Measurements from ENCODE around the gene MBNL1. TPM values are rescaled to one million over a fixed set of nuclear protein-coding genes. Genes with fewer than 3 reads are reported as not detected.
"Not testable (repeated sequence)": the region's sequence is repeated elsewhere in the genome, so short reads cannot be mapped to it uniquely, and the experiment has no call there.

The MBNL1 gene
- total and polyA plus RNA-seq, 2 donors (not counting 3 experiments of a cell fraction or from before 2014, with no cell fraction given), result 179 to 362 TPM

DNA sequence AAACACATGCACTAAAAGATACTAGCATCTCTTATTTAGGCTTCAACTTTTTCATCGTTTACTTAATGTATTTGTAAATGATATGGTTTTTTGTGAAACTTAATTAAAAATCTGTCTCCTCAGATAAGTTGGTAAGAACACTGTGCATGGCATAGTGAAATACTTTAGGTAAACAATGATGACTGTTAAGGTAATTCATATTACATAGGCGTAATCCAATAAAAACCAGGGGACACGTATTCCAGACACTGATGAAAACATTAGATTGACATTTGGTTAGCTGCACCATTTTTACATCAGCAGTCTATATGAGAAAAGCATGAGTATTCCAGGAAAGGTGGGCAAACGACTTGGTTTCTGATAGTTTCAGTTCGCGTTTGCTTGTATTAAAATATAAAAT is 170.0 kb downstream of the MBNL1 start:
- H3K9me3 ChIP-seq (replicated peaks; ENCODE audit: control insufficient read depth, insufficient read depth, low read length), result no peaks in the 10 kb centered on the region
- CTCF ChIA-PET, result no interaction called here
- H3K27me3 ChIP-seq (ENCODE audit: control insufficient read depth in 2 of 2, insufficient read depth in 2 of 2, low read length in 2 of 2), result no peaks in the 10 kb centered on the region
- no peak overlapping the region for H3K27ac ChIP-seq (ENCODE audit: insufficient read depth, low read depth, low read length)
- H3K9ac ChIP-seq (replicated peaks; ENCODE audit: extremely low read depth, insufficient read depth, low read length), result no peak overlapping the region
- peaks cover 98% of the 10 kb centered on the region for H3K79me2 ChIP-seq (ENCODE audit: control insufficient read depth, insufficient read depth, low read length)
- dilution Hi-C loops (cut with MboI; ENCODE audit: extremely low pct_ligation_motif_present, low sequenced_read_pairs), result no loop called here
- POLR2A ChIA-PET, result no interaction called here
- BruUV-seq (replicated peaks), result no TSS peak
- FAIRE-seq (no peak), DNase-seq (ENCODE audit: low read depth, low spot score) (no peak)
- intact Hi-C loops (cut with micrococcal nuclease), result no loop called here
- H3K36me3 ChIP-seq (ENCODE audit: control insufficient read depth in 2 of 2, extremely low read depth in 1 of 2, insufficient read depth in 2 of 2, low read length in 2 of 2), result peaks cover 4 to 6% of the 10 kb centered on the region in 2 experiments
- peaks cover 37% of the 10 kb centered on the region for H3K4me1 ChIP-seq (ENCODE audit: control insufficient read depth, extremely low read depth, insufficient read depth, low read length)
- no peaks in the 10 kb centered on the region for H3K9me1 ChIP-seq (replicated peaks; ENCODE audit: control insufficient read depth, extremely low read depth, insufficient read depth, low read length)
- H3K4me2 ChIP-seq (ENCODE audit: insufficient read depth, low read length), result no peak overlapping the region
- H4K20me1 ChIP-seq (replicated peaks; ENCODE audit: control insufficient read depth, extremely low read depth, insufficient read depth, low read length), result peaks cover 12% of the 10 kb centered on the region
- no peak overlapping the region for H3K4me3 ChIP-seq (replicated peaks in 1 of 3; ENCODE audit: insufficient read depth in 1 of 3, low read depth in 1 of 3, low read length in 3 of 3)
- H2AFZ ChIP-seq (ENCODE audit: low read depth, low read length), result no peak overlapping the region
- TF ChIP-seq POLR2AphosphoS5 (IDR thresholded peaks at IDR 0.05; ENCODE audit: insufficient read depth, low read depth, low read length), result no peak
- no peak for TF ChIP-seq JUN (IDR thresholded peaks at IDR 0.05; ENCODE audit: borderline replicate concordance, insufficient read depth, insufficient read length, low read depth)
- TF ChIP-seq FOS (IDR thresholded peaks at IDR 0.05; ENCODE audit: borderline replicate concordance, insufficient read depth, low read length), result no peak
- TF ChIP-seq, protein P1, sequence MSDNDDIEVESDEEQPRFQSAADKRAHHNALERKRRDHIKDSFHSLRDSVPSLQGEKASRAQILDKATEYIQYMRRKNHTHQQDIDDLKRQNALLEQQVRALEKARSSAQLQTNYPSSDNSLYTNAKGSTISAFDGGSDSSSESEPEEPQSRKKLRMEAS (IDR thresholded peaks at IDR 0.05; ENCODE audit: insufficient read depth, insufficient read length), result no peak
- TF ChIP-seq GATA2 (IDR thresholded peaks at IDR 0.05; ENCODE audit: insufficient read depth, insufficient read length, low read depth, low read length), result no peak
- TF ChIP-seq POLR2A (IDR thresholded peaks at IDR 0.05; ENCODE audit: low read depth, low read length), result no peak
- TF ChIP-seq EZH2 (IDR thresholded peaks at IDR 0.05; ENCODE audit: borderline replicate concordance, low read depth, low read length, severe bottlenecking), result no peak
- no peak for TF ChIP-seq MYC (IDR thresholded peaks at IDR 0.05; ENCODE audit: low read depth, low read length)
- TF ChIP-seq, protein P2, sequence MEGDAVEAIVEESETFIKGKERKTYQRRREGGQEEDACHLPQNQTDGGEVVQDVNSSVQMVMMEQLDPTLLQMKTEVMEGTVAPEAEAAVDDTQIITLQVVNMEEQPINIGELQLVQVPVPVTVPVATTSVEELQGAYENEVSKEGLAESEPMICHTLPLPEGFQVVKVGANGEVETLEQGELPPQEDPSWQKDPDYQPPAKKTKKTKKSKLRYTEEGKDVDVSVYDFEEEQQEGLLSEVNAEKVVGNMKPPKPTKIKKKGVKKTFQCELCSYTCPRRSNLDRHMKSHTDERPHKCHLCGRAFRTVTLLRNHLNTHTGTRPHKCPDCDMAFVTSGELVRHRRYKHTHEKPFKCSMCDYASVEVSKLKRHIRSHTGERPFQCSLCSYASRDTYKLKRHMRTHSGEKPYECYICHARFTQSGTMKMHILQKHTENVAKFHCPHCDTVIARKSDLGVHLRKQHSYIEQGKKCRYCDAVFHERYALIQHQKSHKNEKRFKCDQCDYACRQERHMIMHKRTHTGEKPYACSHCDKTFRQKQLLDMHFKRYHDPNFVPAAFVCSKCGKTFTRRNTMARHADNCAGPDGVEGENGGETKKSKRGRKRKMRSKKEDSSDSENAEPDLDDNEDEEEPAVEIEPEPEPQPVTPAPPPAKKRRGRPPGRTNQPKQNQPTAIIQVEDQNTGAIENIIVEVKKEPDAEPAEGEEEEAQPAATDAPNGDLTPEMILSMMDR (IDR thresholded peaks at IDR 0.05; ENCODE audit: extremely low read depth in 1 of 2, insufficient read depth in 1 of 2, low read depth in 1 of 2, low read length in 2 of 2), result no peak

DNA sequence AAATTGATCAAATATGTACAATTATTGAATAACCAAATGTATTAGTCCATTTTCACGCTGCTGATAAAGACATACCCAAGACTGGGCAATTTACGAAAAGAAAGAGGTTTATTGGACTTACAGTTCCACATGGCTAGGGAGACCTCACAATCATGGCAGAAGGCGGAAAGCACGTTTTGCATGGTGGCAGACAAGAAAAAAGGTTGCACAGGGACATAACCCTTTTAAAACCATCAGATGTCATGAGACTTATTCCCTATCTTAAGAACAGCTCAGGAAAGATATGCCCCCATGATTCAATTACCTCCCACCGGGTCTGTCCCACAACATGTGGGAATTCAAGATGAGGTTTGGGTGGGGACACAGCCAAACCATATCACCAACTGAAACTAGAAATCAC is 171.5 kb downstream of the MBNL1 start:
- FAIRE-seq; H3K9ac ChIP-seq (replicated peaks; ENCODE audit: extremely low read depth, insufficient read depth, low read length); H2AFZ ChIP-seq (ENCODE audit: low read depth, low read length); POLR2A ChIA-PET; H3K27ac ChIP-seq (ENCODE audit: insufficient read depth, low read depth, low read length); dilution Hi-C loops (cut with MboI; ENCODE audit: extremely low pct_ligation_motif_present, low sequenced_read_pairs); DNase-seq (ENCODE audit: low read depth, low spot score); H3K27me3 ChIP-seq (ENCODE audit: control insufficient read depth in 2 of 2, insufficient read depth in 2 of 2, low read length in 2 of 2); H3K9me1 ChIP-seq (replicated peaks; ENCODE audit: control insufficient read depth, extremely low read depth, insufficient read depth, low read length); H3K36me3 ChIP-seq (ENCODE audit: control insufficient read depth in 2 of 2, extremely low read depth in 1 of 2, insufficient read depth in 2 of 2, low read length in 2 of 2); CTCF ChIA-PET; H3K4me2 ChIP-seq (ENCODE audit: insufficient read depth, low read length); BruUV-seq (replicated peaks); H3K9me3 ChIP-seq (replicated peaks; ENCODE audit: control insufficient read depth, insufficient read depth, low read length); H3K4me3 ChIP-seq (replicated peaks in 1 of 3; ENCODE audit: insufficient read depth in 1 of 3, low read depth in 1 of 3, low read length in 3 of 3): not testable (repeated sequence)
- Histone ChIP-seq H3K4me1 (ENCODE audit: control insufficient read depth, extremely low read depth, insufficient read depth, low read length) (peaks cover 40% of the 10 kb centered on the region), H3K79me2 (ENCODE audit: control insufficient read depth, insufficient read depth, low read length) (peaks cover 98% of the 10 kb centered on the region), H4K20me1 (replicated peaks; ENCODE audit: control insufficient read depth, extremely low read depth, insufficient read depth, low read length) (peaks cover 12% of the 10 kb centered on the region)
- intact Hi-C loops (cut with micrococcal nuclease), result loop anchor here (5.0 to 10.0 kb wide), 2 partner anchors 93 to 515 kb away; no protein-coding TSS in a partner anchor
